Measurements from ENCODE around the gene TMA7B.

Gene TMA7B

DNA sequence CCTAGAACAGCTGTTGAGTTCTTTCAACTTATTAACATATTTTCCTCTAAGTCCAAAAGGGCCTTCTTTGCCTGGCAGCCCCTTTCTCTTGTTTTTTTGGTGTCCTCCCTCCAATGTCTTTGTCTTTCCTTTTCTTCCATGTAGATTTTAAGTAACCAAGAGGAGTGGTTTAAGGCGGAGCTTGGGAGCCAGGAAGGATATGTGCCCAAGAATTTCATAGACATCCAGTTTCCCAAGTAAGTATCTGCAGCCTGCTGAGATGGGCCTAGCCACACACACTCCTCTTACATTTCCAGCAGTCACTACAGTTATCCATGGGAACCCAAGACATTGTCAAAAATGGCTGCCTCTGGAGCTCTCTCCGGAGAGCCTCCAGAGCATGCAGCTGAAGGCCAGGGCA, 4.5 kb upstream of the TMA7B start:
- Histone ChIP-seq H3K27ac (ENCODE audit: low read depth, low read length) (no peak overlapping the region), H4K20me1 (ENCODE audit: control insufficient read depth, insufficient read depth, low read depth, low read length) (no peaks in the 10 kb centered on the region), H3K4me3 (ENCODE audit: low read length) (no peak overlapping the region), H3K4me1 (ENCODE audit: control insufficient read depth, low read length) (peaks cover 14% of the 10 kb centered on the region), H3K27me3 (ENCODE audit: control insufficient read depth, low read length) (peaks cover 27% of the 10 kb centered on the region), H3K9me3 (ENCODE audit: control insufficient read depth, insufficient read depth, low read length) (no peaks in the 10 kb centered on the region), H3K36me3 (ENCODE audit: control insufficient read depth, low read length) (no peaks in the 10 kb centered on the region), H3K79me2 (ENCODE audit: control insufficient read depth, low read length) (no peaks in the 10 kb centered on the region), H3K4me2 (ENCODE audit: low read length) (no peak overlapping the region), H3K9me2 (replicated peaks; ENCODE audit: control insufficient read depth, low read length) (no peaks in the 10 kb centered on the region), H3F3A (ENCODE audit: control insufficient read depth, insufficient read depth) (no peaks in the 10 kb centered on the region)
- TF ChIP-seq EZH2phosphoT487 (IDR thresholded peaks at IDR 0.05; ENCODE audit: borderline replicate concordance, low read length), result no peak
- TF ChIP-seq, protein P1, sequence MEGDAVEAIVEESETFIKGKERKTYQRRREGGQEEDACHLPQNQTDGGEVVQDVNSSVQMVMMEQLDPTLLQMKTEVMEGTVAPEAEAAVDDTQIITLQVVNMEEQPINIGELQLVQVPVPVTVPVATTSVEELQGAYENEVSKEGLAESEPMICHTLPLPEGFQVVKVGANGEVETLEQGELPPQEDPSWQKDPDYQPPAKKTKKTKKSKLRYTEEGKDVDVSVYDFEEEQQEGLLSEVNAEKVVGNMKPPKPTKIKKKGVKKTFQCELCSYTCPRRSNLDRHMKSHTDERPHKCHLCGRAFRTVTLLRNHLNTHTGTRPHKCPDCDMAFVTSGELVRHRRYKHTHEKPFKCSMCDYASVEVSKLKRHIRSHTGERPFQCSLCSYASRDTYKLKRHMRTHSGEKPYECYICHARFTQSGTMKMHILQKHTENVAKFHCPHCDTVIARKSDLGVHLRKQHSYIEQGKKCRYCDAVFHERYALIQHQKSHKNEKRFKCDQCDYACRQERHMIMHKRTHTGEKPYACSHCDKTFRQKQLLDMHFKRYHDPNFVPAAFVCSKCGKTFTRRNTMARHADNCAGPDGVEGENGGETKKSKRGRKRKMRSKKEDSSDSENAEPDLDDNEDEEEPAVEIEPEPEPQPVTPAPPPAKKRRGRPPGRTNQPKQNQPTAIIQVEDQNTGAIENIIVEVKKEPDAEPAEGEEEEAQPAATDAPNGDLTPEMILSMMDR (IDR thresholded peaks at IDR 0.05; ENCODE audit: low read depth, low read length, poor library complexity, severe bottlenecking), result no peak

DNA sequence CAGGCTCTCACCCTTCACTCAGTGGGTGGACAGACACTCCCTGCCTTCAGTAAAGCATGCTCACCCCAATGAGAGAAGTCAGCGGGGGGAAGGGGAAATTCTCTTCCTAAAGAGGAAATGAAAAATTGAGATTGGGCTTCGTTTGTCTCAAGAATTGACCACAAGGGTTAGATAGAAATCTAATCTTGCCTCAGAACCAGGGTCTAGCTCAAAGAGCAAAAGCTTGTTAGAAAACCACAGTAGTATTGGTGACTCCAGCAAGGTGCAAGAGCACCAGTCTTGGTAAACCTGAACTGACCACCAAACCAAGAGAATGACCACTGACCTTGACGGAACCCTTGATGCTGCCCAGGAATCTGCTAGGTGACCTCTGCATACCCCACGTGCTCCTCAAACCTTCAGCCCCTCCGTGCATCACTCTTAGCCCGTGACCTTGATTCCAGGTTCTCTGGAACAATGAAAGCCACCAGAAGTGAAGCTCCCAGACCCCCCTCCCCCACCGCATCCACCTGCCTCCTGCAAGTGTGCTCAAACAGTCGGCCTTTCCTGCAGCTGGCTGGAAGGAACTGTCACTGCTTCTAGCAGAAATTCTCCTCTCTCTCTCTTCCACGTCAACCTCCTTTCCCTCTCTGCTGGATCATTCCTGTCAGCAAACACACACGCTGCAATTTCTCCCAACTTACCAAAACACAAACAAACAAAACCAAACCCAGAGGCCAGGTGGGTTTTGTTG, 3.1 kb upstream of the TMA7B start:
- H3F3A ChIP-seq (ENCODE audit: control insufficient read depth, insufficient read depth), result no peaks in the 10 kb centered on the region
- no peaks in the 10 kb centered on the region for H3K36me3 ChIP-seq (ENCODE audit: control insufficient read depth, low read length)
- no peaks in the 10 kb centered on the region for H3K9me2 ChIP-seq (replicated peaks; ENCODE audit: control insufficient read depth, low read length)
- H3K4me1 ChIP-seq (ENCODE audit: control insufficient read depth, low read length), result peaks cover 10% of the 10 kb centered on the region
- no peaks in the 10 kb centered on the region for H3K79me2 ChIP-seq (ENCODE audit: control insufficient read depth, low read length)
- no peak overlapping the region for H3K27ac ChIP-seq (ENCODE audit: low read depth, low read length)
- H3K4me3 ChIP-seq (ENCODE audit: low read length), result 0 out of 2 replicates have a peak overlapping the region, but pooled peaks have one; percentile 12
- peaks cover 39% of the 10 kb centered on the region for H3K27me3 ChIP-seq (ENCODE audit: control insufficient read depth, low read length)
- no peak for TF ChIP-seq EZH2phosphoT487 (IDR thresholded peaks at IDR 0.05; ENCODE audit: borderline replicate concordance, low read length)
- TF ChIP-seq, protein P1 (IDR thresholded peaks at IDR 0.05; ENCODE audit: low read depth, low read length, poor library complexity, severe bottlenecking), result no peak
- no peaks in the 10 kb centered on the region for H3K9me3 ChIP-seq (ENCODE audit: control insufficient read depth, insufficient read depth, low read length)
- no peaks in the 10 kb centered on the region for H4K20me1 ChIP-seq (ENCODE audit: control insufficient read depth, insufficient read depth, low read depth, low read length)
- peak overlapping the region; percentile 29; the same call in 1 of the 2 replicates for H3K4me2 ChIP-seq (ENCODE audit: low read length)

DNA sequence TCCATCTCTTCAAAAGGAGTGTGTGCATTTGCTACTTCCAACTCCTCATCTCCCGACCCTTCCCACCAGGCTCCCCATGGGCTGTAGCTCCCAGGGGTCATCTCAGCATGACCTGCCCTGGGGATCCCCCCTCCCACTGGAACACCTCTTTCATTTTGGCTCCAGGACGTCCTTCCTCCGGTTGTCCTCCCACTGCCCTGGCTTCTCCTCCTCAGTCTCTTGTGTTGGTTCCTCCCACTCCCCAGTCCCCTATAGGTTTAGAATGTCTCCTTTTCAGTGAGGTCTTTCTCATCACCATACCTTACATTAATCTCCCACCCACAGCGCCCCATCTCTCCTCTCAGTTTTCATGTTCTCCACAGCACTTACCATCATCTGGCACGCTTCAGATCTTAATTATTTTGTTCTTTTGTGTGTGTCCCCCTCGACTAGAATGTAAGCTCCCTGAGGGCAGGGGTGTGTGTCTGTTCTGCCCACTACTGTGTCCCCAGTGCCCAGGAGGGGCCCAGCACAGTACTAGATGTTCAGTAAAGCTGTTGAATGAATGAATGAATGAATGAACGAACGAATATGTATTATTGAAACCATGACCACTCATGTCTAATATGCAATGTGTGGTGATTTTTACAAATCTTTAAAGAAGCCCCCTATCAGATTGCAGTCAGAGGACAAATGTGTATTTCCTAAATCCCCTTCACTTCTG, 2.0 kb upstream of the TMA7B start:
- Histone ChIP-seq H3K27me3 (ENCODE audit: control insufficient read depth, low read length) (peaks cover 42% of the 10 kb centered on the region), H3K36me3 (ENCODE audit: control insufficient read depth, low read length) (no peaks in the 10 kb centered on the region), H3K9me2 (replicated peaks; ENCODE audit: control insufficient read depth, low read length) (no peaks in the 10 kb centered on the region), H3K27ac (ENCODE audit: low read depth, low read length) (no peak overlapping the region), H3K4me3 (ENCODE audit: low read length) (no peak overlapping the region), H3K9me3 (ENCODE audit: control insufficient read depth, insufficient read depth, low read length) (no peaks in the 10 kb centered on the region), H3K4me1 (ENCODE audit: control insufficient read depth, low read length) (peaks cover 10% of the 10 kb centered on the region), H3F3A (ENCODE audit: control insufficient read depth, insufficient read depth) (no peaks in the 10 kb centered on the region), H3K79me2 (ENCODE audit: control insufficient read depth, low read length) (no peaks in the 10 kb centered on the region), H4K20me1 (ENCODE audit: control insufficient read depth, insufficient read depth, low read depth, low read length) (no peaks in the 10 kb centered on the region), H3K4me2 (ENCODE audit: low read length) (no peak overlapping the region)
- TF ChIP-seq, protein P1 (IDR thresholded peaks at IDR 0.05; ENCODE audit: low read depth, low read length, poor library complexity, severe bottlenecking), result no peak
- no peak for TF ChIP-seq EZH2phosphoT487 (IDR thresholded peaks at IDR 0.05; ENCODE audit: borderline replicate concordance, low read length)
